ENCODE data around the gene BANP. TPM values are rescaled to one million over a fixed set of nuclear protein-coding genes. Genes with fewer than 3 reads are reported as not detected.
"Not testable (repeated sequence)": the region's sequence is repeated elsewhere in the genome, so short reads cannot be mapped to it uniquely, and the experiment has no call there.

Gene BANP
- total and polyA plus RNA-seq, 4 donors, result 7.4 to 35.6 (median 19.7) TPM

DNA sequence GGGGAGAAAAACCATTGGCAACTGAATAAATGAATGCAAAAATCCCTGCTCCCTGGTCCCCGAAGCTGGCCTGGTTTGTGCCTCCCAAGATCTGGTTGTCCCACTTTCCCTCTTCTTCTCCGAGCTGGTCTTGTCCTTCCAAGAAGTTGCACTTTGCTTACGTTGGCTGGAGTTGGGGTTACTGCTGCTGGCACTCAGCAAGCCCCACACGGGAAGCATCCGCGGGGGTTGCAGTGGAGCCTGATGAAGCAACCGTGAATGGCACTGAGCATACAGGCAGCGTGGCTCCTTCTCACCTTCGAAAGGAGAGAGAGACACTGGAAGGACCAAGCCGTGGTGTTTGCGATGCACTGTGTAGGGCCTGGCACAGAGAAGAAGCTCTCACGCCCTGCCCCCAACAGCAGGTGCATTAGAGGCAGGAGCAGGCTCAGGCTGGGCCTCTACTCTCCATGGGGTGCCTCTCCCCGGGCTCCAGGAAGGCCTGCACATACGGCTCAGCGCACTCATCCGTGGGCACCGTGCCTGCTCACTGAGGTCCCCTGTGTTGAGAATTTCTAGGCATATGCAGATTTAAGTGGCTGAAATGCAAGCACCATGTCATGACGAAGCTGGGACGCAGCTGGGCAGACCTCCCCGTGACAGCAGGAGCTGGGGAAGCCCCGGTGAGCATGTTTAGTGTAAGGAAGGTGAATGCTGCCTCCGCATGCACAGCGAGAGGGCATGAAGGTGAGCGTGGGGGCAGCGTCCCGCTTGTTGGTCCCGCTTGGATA lies 27.0 kb upstream of the BANP start:
- intact Hi-C loops (cut with DNase I), result no loop called here
- ATAC-seq (ENCODE audit: low FRiP score), result peak; percentile 20
- H3K9me3 ChIP-seq (ENCODE audit: control insufficient read depth, low read length), result no peaks in the 10 kb centered on the region
- no peaks in the 10 kb centered on the region for H3K36me3 ChIP-seq (ENCODE audit: control insufficient read depth in 1 of 2, insufficient read depth in 2 of 2, low read length in 1 of 2)
- H3K4me1 ChIP-seq (ENCODE audit: control insufficient read depth in 1 of 2, insufficient read depth in 2 of 2, low read length in 2 of 2), result no peaks in the 10 kb centered on the region
- DNase-seq, result no peak
- no peak overlapping the region for H3K27ac ChIP-seq (ENCODE audit: low read depth in 1 of 2, low read length in 2 of 2)
- H3K27me3 ChIP-seq (ENCODE audit: control insufficient read depth in 1 of 2, insufficient read depth in 2 of 2, low read length in 1 of 2), result no peaks in the 10 kb centered on the region
- no peak overlapping the region for H3K4me3 ChIP-seq (ENCODE audit: low read length in 2 of 2)
- WGBS, 2 donors, result 51 to 52% methylated on average over 27 of the region's 27 CpGs

DNA sequence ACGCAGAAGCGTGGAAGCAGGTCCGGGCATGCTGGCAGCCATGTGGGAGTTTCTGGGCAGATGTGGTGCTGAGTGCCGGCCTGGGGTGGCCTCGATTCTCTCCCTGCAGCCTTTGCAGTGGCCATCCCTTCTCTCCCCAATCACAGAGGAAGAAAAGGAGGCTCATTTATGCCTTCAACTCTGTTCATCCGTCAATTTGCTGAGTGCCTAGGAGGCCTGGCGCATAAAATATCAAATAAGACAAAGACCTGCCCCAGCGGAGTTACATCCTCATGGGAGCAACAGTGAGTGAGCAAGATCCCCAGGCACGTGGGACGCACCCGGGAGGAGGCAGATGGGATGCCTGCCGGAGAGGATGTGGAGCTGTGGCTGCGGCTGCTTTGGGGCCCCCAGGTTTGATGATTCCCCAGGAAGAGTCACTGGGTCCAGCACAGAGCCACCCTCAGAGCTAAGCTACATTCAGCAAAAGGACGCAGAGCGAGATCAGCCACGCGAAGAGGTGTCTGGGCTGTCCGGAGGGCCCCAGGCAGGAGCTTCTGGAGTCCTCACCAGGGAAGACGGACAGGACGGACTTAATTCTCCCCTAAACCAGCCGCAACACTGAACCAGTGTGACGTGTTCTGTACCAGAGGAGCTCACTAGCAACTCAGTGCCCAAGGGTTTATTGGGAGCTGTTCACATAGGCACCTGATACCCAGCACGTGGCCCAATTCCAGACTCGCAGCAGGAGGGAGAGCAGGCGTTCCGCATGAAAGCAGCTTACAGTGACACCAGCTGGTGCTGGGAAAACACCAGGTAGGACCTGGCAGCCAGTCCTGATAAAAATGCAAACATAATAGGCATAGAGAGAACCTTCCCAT lies 26.2 kb upstream of the BANP start:
- 80 to 81% methylated on average over 26 of the region's 26 CpGs for WGBS, 2 donors
- ATAC-seq (ENCODE audit: low FRiP score) (no peak), DNase-seq (no peak)
- H3K9me3 ChIP-seq (ENCODE audit: control insufficient read depth, low read length), result no peaks in the 10 kb centered on the region
- H3K36me3 ChIP-seq (ENCODE audit: control insufficient read depth in 1 of 2, insufficient read depth in 2 of 2, low read length in 1 of 2), result no peaks in the 10 kb centered on the region
- no peaks in the 10 kb centered on the region for H3K27me3 ChIP-seq (ENCODE audit: control insufficient read depth in 1 of 2, insufficient read depth in 2 of 2, low read length in 1 of 2)
- no peak overlapping the region for H3K4me3 ChIP-seq (ENCODE audit: low read length in 2 of 2)
- intact Hi-C loops (cut with DNase I), result no loop called here
- H3K27ac ChIP-seq (ENCODE audit: low read depth in 1 of 2, low read length in 2 of 2), result no peak overlapping the region
- no peaks in the 10 kb centered on the region for H3K4me1 ChIP-seq (ENCODE audit: control insufficient read depth in 1 of 2, insufficient read depth in 2 of 2, low read length in 2 of 2)

DNA sequence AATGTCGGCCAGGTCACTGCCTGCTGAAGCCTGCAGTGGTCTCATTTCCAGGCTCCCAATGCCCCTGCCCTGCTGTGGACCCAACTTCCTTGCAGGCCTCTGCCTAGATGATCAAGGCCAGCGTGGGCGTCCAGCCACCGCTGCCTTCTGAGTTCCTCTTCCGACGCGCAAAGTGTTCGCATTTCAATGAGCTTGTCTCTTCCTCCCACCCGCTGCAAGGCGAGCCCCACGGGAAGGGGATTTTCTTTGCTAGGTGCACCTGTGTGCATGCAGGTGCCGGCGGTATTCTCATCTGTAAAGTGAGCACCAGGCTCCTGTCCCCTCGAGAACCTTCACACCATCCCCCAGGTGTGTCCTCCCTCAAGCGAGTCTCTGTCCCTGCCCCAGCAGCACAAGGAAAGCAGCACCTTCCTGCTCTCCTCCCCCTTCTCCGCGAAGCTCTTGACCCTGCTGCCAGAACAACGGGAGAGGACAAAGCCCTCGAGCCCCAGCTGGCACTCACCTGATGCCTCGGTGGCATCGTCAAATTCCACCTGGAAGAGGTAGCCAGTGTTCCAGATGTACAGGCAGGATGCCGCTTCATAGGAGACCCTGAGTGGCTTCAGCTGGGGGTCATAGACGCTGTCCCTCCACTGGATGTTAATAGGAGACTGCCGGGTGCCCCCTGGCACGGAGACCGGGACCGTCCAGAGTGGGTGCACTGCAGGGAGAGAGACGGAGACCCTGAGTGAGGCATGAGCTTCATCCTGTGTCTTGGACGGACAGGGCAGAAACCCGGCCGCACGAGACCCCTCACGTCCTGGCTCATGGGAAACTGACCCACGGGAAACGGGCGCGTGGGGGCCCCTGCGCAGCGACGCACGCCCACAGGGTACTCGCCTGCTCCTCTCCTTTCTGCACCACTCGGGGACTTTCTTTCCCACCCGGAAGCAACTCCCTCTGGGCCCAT lies 24.7 kb upstream of the BANP start:
- 78% methylated on average over 44 of the region's 44 CpGs for WGBS, 2 donors
- DNase-seq (no peak), ATAC-seq (ENCODE audit: low FRiP score) (no peak)

DNA sequence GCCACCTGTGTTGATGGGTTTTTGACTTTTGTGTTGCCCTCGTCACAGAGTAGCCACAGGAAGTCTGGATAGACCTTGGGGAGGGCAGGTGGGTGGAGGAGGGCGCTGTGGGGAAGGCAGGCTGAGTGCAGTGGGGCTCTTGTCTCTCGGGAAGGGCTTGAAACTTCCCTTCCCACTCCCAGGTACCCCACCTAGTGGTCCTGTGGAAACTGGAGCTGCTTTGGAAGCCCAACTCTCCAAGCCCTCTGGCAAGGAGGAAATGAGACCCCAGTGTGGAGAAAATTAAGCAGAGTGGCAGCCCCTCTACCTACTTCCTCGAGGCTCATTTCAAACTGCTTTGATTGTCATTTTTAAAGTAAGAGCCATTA lies 24.1 kb upstream of the BANP start:
- DNase-seq, result no peak
- Histone ChIP-seq H3K4me3 (ENCODE audit: low read length in 2 of 2) (no peak overlapping the region), H3K36me3 (ENCODE audit: control insufficient read depth in 1 of 2, insufficient read depth in 2 of 2, low read length in 1 of 2) (no peaks in the 10 kb centered on the region), H3K9me3 (ENCODE audit: control insufficient read depth, low read length) (no peaks in the 10 kb centered on the region), H3K27me3 (ENCODE audit: control insufficient read depth in 1 of 2, insufficient read depth in 2 of 2, low read length in 1 of 2) (no peaks in the 10 kb centered on the region), H3K27ac (ENCODE audit: low read depth in 1 of 2, low read length in 2 of 2) (no peak overlapping the region), H3K4me1 (ENCODE audit: control insufficient read depth in 1 of 2, insufficient read depth in 2 of 2, low read length in 2 of 2) (no peaks in the 10 kb centered on the region)
- WGBS, 2 donors, result 37 to 48% methylated on average over 4 of the region's 4 CpGs
- no peak for ATAC-seq (ENCODE audit: low FRiP score)
- intact Hi-C loops (cut with DNase I), result no loop called here

More for the DNA sequence above, 24.7 kb upstream of the BANP start:
- Histone ChIP-seq H3K36me3 (ENCODE audit: control insufficient read depth in 1 of 2, insufficient read depth in 2 of 2, low read length in 1 of 2) (no peaks in the 10 kb centered on the region), H3K4me3 (ENCODE audit: low read length in 2 of 2) (no peak overlapping the region), H3K27me3 (ENCODE audit: control insufficient read depth in 1 of 2, insufficient read depth in 2 of 2, low read length in 1 of 2) (no peaks in the 10 kb centered on the region), H3K27ac (ENCODE audit: low read depth in 1 of 2, low read length in 2 of 2) (no peak overlapping the region), H3K4me1 (ENCODE audit: control insufficient read depth in 1 of 2, insufficient read depth in 2 of 2, low read length in 2 of 2) (no peaks in the 10 kb centered on the region), H3K9me3 (ENCODE audit: control insufficient read depth, low read length) (no peaks in the 10 kb centered on the region)
- intact Hi-C loops (cut with DNase I), result no loop called here

DNA sequence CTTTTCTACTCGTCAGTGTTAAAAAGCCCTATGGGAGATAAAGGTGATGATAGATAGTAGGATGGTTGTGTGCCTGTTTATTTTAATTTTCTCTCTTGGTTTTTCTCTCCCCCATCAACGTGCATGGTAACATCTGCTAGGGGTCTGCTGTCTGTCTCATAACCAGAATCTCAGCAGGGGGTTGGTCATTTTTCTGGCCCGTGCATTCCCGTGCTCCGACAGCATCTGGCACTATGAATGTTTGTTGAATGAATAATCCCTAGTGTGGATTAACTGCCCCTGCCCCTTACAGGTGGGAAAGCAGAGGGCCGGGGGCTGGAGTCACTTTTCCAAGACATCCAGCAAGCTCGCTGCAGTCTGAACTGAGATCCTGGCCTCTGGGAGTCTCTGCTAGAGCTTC lies 21.2 kb upstream of the BANP start:
- Histone ChIP-seq H3K27me3 (ENCODE audit: control insufficient read depth in 1 of 2, insufficient read depth in 2 of 2, low read length in 1 of 2) (no peaks in the 10 kb centered on the region), H3K27ac (ENCODE audit: low read depth in 1 of 2, low read length in 2 of 2) (no peak overlapping the region), H3K36me3 (ENCODE audit: control insufficient read depth in 1 of 2, insufficient read depth in 2 of 2, low read length in 1 of 2) (no peaks in the 10 kb centered on the region), H3K9me3 (ENCODE audit: control insufficient read depth, low read length) (no peaks in the 10 kb centered on the region), H3K4me3 (ENCODE audit: low read length in 2 of 2) (no peak overlapping the region), H3K4me1 (ENCODE audit: control insufficient read depth in 1 of 2, insufficient read depth in 2 of 2, low read length in 2 of 2) (no peaks in the 10 kb centered on the region)
- WGBS, 2 donors, result 40 to 52% methylated on average over 7 of the region's 7 CpGs
- DNase-seq (no peak), ATAC-seq (ENCODE audit: low FRiP score) (no peak)
- intact Hi-C loops (cut with DNase I), result no loop called here

DNA sequence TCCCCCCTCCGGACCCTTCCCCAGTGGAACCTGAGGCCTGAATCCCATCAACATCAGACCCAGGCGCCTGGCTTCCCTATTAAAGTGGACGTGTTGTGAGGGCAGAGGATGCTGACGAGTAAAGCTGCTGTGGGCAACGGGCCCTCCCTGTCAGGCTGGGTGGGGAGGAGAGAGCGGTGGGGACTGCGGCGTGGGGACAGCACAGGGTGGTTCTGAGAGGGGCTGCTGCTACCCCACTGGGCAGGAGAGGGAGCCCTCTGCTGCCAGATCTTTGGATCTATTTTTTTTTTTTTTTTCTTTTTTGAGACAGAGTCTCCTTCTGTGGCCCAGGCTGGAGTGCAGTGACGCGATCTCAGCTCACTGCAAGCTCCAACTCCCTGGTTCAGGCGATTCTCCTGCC lies 20.8 kb upstream of the BANP start:
- H3K36me3 ChIP-seq (ENCODE audit: control insufficient read depth in 1 of 2, insufficient read depth in 2 of 2, low read length in 1 of 2), result no peaks in the 10 kb centered on the region
- no peak overlapping the region for H3K27ac ChIP-seq (ENCODE audit: low read depth in 1 of 2, low read length in 2 of 2)
- DNase-seq, result no peak
- H3K4me3 ChIP-seq (ENCODE audit: low read length in 2 of 2), result no peak overlapping the region
- intact Hi-C loops (cut with DNase I), result no loop called here
- H3K4me1 ChIP-seq (ENCODE audit: control insufficient read depth in 1 of 2, insufficient read depth in 2 of 2, low read length in 2 of 2), result no peaks in the 10 kb centered on the region
- no peak for ATAC-seq (ENCODE audit: low FRiP score)
- H3K27me3 ChIP-seq (ENCODE audit: control insufficient read depth in 1 of 2, insufficient read depth in 2 of 2, low read length in 1 of 2), result no peaks in the 10 kb centered on the region
- WGBS, 2 donors, result 54 to 55% methylated on average over 11 of the region's 11 CpGs
- H3K9me3 ChIP-seq (ENCODE audit: control insufficient read depth, low read length), result no peaks in the 10 kb centered on the region

DNA sequence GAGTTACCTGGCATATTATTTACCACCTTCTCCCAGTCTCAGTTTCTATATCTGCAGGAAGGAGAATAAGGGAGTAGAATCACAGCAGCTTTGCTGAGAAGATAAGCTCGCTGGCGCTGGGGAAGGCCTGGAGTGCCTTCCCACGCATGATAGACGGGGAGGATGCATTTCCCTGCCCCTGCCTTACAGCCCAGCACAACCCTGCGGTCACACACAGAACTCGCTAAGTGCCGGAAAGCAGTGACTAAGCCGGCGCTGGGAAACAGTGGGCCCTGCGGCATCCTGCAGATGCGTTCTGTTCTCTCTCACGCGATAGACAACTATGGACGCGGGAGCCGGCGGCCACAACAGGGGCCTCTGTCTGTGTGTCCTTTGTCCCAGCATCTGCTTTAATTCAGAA lies 19.7 kb upstream of the BANP start:
- no peaks in the 10 kb centered on the region for H3K9me3 ChIP-seq (ENCODE audit: control insufficient read depth, low read length)
- no peaks in the 10 kb centered on the region for H3K36me3 ChIP-seq (ENCODE audit: control insufficient read depth in 1 of 2, insufficient read depth in 2 of 2, low read length in 1 of 2)
- H3K27me3 ChIP-seq (ENCODE audit: control insufficient read depth in 1 of 2, insufficient read depth in 2 of 2, low read length in 1 of 2), result no peaks in the 10 kb centered on the region
- WGBS, 2 donors, result 88 to 91% methylated on average over 17 of the region's 17 CpGs
- no peak for DNase-seq
- H3K27ac ChIP-seq (ENCODE audit: low read depth in 1 of 2, low read length in 2 of 2), result no peak overlapping the region
- no peak overlapping the region for H3K4me3 ChIP-seq (ENCODE audit: low read length in 2 of 2)
- intact Hi-C loops (cut with DNase I), result no loop called here
- ATAC-seq (ENCODE audit: low FRiP score), result no peak
- no peaks in the 10 kb centered on the region for H3K4me1 ChIP-seq (ENCODE audit: control insufficient read depth in 1 of 2, insufficient read depth in 2 of 2, low read length in 2 of 2)

DNA sequence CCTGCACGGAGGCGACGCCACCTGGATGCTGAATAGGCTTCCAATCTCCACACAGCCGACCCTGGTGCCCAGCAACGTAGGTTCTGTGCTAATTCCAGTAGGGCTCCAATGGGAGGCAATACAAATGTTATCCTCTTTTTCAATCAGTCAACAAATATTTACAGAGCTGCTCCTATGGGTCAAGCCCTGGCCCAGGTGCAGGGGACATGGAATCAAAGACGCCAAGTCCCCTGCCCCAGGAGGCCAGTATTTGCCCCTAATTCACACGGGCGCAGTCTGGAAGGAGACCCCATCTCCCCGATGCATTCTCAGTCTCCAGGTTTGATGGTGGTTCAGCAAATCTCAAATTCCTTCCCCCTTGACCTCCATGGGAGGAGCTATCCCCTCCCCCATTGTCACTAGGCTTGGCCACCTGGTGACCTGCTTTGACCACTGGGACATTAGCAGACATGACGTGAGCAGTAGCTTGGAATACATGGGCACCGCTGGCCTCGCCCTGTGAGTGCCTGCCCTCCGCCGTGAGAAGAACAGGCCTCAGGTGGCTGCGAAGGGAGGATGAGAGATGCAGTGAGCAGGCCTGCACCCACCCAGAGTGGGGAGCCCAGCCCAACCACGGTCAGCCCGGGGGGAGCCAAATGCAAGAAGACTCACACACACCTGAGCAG lies 18.6 kb upstream of the BANP start:
- not testable (repeated sequence) for H3K27me3 ChIP-seq (ENCODE audit: control insufficient read depth in 1 of 2, insufficient read depth in 2 of 2, low read length in 1 of 2); ATAC-seq (ENCODE audit: low FRiP score)
- WGBS, 2 donors, result 93 to 95% methylated on average over 17 of the region's 17 CpGs

More for the DNA sequence above, 18.6 kb upstream of the BANP start:
- H3K4me3 ChIP-seq (ENCODE audit: low read length in 2 of 2); H3K4me1 ChIP-seq (ENCODE audit: control insufficient read depth in 1 of 2, insufficient read depth in 2 of 2, low read length in 2 of 2); H3K9me3 ChIP-seq (ENCODE audit: control insufficient read depth, low read length); H3K27ac ChIP-seq (ENCODE audit: low read depth in 1 of 2, low read length in 2 of 2); DNase-seq; intact Hi-C loops (cut with DNase I); H3K36me3 ChIP-seq (ENCODE audit: control insufficient read depth in 1 of 2, insufficient read depth in 2 of 2, low read length in 1 of 2): not testable (repeated sequence)

Data from aorta (tissue), 5 donors.